ENCODE measurements around the gene SPOCK3.

DNA sequence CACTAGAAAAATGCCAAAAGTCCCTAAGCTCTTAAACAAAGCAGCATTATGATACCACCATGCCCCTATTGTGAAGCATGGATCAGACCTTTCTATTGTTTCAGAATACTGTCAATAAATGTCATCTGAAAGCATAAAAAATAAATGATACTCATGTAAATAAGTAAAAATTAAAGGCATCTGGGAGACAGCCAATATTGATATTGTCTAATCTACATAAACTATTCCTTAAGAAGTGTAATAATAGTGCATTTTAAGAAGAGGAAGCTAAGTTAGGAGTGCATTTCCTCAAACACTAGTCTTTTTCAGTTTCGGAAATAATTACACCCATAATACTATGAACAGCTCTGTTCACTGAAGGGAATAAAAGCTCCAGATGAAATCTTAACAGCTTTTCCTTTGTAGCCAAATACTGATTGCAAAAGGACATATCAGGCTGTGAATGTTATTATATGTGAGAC is 181.6 kb downstream of the SPOCK3 start:
- TF ChIP-seq, protein P1, sequence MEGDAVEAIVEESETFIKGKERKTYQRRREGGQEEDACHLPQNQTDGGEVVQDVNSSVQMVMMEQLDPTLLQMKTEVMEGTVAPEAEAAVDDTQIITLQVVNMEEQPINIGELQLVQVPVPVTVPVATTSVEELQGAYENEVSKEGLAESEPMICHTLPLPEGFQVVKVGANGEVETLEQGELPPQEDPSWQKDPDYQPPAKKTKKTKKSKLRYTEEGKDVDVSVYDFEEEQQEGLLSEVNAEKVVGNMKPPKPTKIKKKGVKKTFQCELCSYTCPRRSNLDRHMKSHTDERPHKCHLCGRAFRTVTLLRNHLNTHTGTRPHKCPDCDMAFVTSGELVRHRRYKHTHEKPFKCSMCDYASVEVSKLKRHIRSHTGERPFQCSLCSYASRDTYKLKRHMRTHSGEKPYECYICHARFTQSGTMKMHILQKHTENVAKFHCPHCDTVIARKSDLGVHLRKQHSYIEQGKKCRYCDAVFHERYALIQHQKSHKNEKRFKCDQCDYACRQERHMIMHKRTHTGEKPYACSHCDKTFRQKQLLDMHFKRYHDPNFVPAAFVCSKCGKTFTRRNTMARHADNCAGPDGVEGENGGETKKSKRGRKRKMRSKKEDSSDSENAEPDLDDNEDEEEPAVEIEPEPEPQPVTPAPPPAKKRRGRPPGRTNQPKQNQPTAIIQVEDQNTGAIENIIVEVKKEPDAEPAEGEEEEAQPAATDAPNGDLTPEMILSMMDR (IDR thresholded peaks at IDR 0.05; ENCODE audit: borderline replicate concordance, extremely low read depth, low read length, poor library complexity, severe bottlenecking), result no peak
- TF ChIP-seq EZH2 (IDR thresholded peaks at IDR 0.05; ENCODE audit: borderline replicate concordance, low read depth, low read length, severe bottlenecking), result no peak

All from DND-41 (cell line).